Measurements from ENCODE around the gene EXPH5. TPM values are rescaled to one million over a fixed set of nuclear protein-coding genes. Genes with fewer than 3 reads are reported as not detected.

EXPH5 gene
- total and polyA plus RNA-seq, 9 of the 15 experiments (the other 6 are each of a cell fraction or from before 2014, with no cell fraction given), result 1.3 to 8.5 (median 4.8) TPM

DNA sequence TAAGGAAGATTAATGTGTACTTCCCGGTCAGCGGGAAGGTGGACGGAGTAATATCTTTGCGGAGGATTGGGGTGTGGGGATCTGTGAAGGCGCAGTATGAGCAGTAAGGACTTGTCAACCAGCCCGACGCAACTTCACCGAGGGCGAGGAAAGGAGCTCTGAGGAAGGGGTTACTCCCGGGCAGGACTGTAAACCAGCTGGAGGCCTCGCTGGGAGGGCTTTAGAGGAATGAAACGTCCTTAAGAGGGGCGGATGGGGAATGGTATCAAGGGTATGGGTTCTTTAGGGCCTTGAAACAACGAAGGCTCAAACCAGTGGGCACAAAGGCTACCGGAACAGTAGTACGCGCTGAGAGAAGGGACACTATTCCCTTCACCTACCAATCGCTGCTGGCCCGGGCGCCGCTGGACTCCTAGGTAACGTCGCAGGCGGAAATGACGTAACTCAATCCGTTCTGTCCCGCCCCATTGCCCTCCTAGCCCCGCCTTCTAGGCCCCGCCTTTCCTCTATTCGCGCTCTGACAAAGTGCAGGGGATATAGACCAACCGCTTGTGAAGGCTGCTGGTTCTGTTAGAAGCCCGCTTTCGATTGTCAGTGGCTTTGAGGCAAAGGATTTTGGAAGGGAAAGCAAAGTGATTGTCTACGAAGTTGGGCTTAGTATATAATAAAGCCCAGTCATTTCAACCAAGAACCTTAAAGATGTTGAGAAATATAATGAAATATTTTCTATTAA is 126.3 kb downstream of the EXPH5 start, which contains the start of gene C11orf65 (continued):
- TF ChIP-seq, protein P1, sequence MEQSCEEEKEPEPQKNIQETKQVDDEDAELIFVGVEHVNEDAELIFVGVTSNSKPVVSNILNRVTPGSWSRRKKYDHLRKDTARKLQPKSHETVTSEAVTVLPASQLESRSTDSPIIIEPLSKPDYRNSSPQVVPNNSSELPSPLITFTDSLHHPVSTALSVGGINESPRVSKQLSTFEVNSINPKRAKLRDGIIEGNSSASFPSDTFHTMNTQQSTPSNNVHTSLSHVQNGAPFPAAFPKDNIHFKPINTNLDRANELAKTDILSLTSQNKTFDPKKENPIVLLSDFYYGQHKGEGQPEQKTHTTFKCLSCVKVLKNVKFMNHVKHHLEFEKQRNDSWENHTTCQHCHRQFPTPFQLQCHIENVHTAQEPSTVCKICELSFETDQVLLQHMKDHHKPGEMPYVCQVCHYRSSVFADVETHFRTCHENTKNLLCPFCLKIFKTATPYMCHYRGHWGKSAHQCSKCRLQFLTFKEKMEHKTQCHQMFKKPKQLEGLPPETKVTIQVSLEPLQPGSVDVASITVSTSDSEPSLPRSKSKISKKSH (CRISPR knock-in tag; IDR thresholded peaks at IDR 0.05), result no peak
- TF ChIP-seq CCNT2 (IDR thresholded peaks at IDR 0.05; ENCODE audit: borderline replicate concordance, extremely low read depth, insufficient read length, low read depth, low read length) (peak; percentile 33), SAFB2 (IDR thresholded peaks at IDR 0.05; ENCODE audit: borderline replicate concordance, low read depth, low read length, severe bottlenecking) (no peak), MAZ (CRISPR knock-in tag; conservative IDR thresholded peaks at IDR 0.05 in 1 of 2, IDR thresholded peaks at IDR 0.05 in 1 of 2) (peak in 1 of 2 experiments; percentile 66; a peak in 2 of 4 replicates), MED1 (CRISPR knock-in tag; IDR thresholded peaks at IDR 0.05; ENCODE audit: borderline replicate concordance) (no peak), CBFA2T3 (IDR thresholded peaks at IDR 0.05) (no peak), LCOR (CRISPR knock-in tag; IDR thresholded peaks at IDR 0.05) (no peak)
- TF ChIP-seq, protein P2, sequence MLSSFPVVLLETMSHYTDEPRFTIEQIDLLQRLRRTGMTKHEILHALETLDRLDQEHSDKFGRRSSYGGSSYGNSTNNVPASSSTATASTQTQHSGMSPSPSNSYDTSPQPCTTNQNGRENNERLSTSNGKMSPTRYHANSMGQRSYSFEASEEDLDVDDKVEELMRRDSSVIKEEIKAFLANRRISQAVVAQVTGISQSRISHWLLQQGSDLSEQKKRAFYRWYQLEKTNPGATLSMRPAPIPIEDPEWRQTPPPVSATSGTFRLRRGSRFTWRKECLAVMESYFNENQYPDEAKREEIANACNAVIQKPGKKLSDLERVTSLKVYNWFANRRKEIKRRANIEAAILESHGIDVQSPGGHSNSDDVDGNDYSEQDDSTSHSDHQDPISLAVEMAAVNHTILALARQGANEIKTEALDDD (IDR thresholded peaks at IDR 0.05), result peak; percentile 49; the same call in 1 of the 2 replicates
